NOMO-1 treated with dmso at 0.1 percent for 144 hours (cell line): ENCODE measurements around the gene MRPL49.
"Not testable (repeated sequence)": the region's sequence is repeated elsewhere in the genome, so short reads cannot be mapped to it uniquely, and the experiment has no call there.

Source experiments
- DNase-seq: peaks from one replicate; lab custom pipeline; 2025; ENCODE audit not compliant: unreplicated experiment; lab: John Stamatoyannopoulos, UW

The MRPL49 gene

GRCh38 chr11:65165410-65166317 lies 43.5 kb downstream of the MRPL49 start:
- DNase-seq, result no peak

- DNase-seq, result no peak
Observed at GRCh38 chr11:65166893-65167292, 44.8 kb downstream of the MRPL49 start.

GRCh38 chr11:65167656-65168055 lies 45.5 kb downstream of the MRPL49 start:
- no peak for DNase-seq

- no peak for DNase-seq
Observed at GRCh38 chr11:65169164-65169641, 47.1 kb downstream of the MRPL49 start.

GRCh38 chr11:65170058-65170534 lies 48.0 kb downstream of the MRPL49 start, which contains the start of gene SPDYC:
Gene SPDYC (plus strand): TSS chr11:65170233. CDS start chr11:65171358, 1,125 bp downstream.
- no peak for DNase-seq

- no peak for DNase-seq
Observed at GRCh38 chr11:65172600-65172999, 50.5 kb downstream of the MRPL49 start.

GRCh38 chr11:65174571-65175010 lies 52.5 kb downstream of the MRPL49 start:
- not testable (repeated sequence) for DNase-seq
